Suprapubic skin (tissue), 4 donors: ENCODE measurements around the gene ATP6V1G1. TPM values are rescaled to one million over a fixed set of nuclear protein-coding genes. Genes with fewer than 3 reads are reported as not detected.

ENCODE experiments used
- DNase-seq, 2 donors: peaks; one replicate each; pipeline ENCODE4 v3.0.0-alpha.2; 2019; ENCODE audit warnings: low spot score in 2 of 2
- H3K27ac ChIP-seq: fragments of 200-600 bp; sonication (generic); one replicate; pipeline ENCODE4 v1.5.1; 2019
- H3K27me3 ChIP-seq: fragments of 200-600 bp; sonication (generic); one replicate; pipeline ENCODE4 v1.5.1; 2019
- H3K36me3 ChIP-seq: fragments of 200-600 bp; sonication (generic); one replicate; pipeline ENCODE4 v1.5.1; 2019
- H3K4me1 ChIP-seq: fragments of 200-600 bp; sonication (generic); one replicate; pipeline ENCODE4 v1.5.1; 2019
- H3K4me3 ChIP-seq: fragments of 200-600 bp; sonication (generic); one replicate; pipeline ENCODE4 v1.5.1; 2019; ENCODE audit warnings: mild to moderate bottlenecking
- H3K9me3 ChIP-seq: fragments of 200-600 bp; sonication (generic); one replicate; pipeline ENCODE4 v1.5.1; 2019
- CTCF ChIP-seq, 2 donors: fragments of 200-600 bp in 1 of 2; fragments of 450-650 bp in 1 of 2; sonication (generic) in 1 of 2; IDR thresholded peaks; one replicate each; pipeline ENCODE4 v1.5.1; 2016 to 2019; ENCODE audit warnings: antibody characterized with exemption in 2 of 2, mild to moderate bottlenecking in 1 of 2, moderate library complexity in 1 of 2
- EP300 ChIP-seq: sonication (generic); formaldehyde crosslinking; IDR thresholded peaks from one replicate; pipeline ENCODE4 v1.6.1; 2017; ENCODE audit warnings: antibody characterized with exemption
- POLR2A ChIP-seq, 2 donors: fragments of 450-650 bp; IDR thresholded peaks; one replicate each; pipeline ENCODE4 v1.6.1; 2017; ENCODE audit warnings: antibody characterized with exemption in 2 of 2, mild to moderate bottlenecking in 2 of 2, moderate library complexity in 2 of 2
- POLR2AphosphoS5 ChIP-seq, 3 donors: sonication (generic); formaldehyde crosslinking; IDR thresholded peaks; one replicate each; pipeline ENCODE4 v1.6.1; 2017; ENCODE audit warnings: antibody characterized with exemption in 3 of 3
- WGBS: methylation state at CpG from one replicate; pipeline ENCODE4 v1.1.5; 2018; 5-methylcytosine and 5-hydroxymethylcytosine counted together
- total RNA-seq, 4 donors: library from RNA; depleted of rRNA; stranded (reverse); fragments of >200 nt; gene quantifications; one replicate each; pipeline ENCODE4 v1.1.0, GENCODE V29; 2016

The ATP6V1G1 gene
- total RNA-seq, 4 donors from 2014 or later, result 181 to 234 (median 209) TPM

GRCh38 chr9:114549697-114550330, 37.8 kb upstream of the ATP6V1G1 start:
- no peak overlapping the region for H3K27ac ChIP-seq
- no peak overlapping the region for H3K4me3 ChIP-seq
- peaks cover 3% of the 10 kb centered on the region for H3K27me3 ChIP-seq
- peaks cover 6% of the 10 kb centered on the region for H3K4me1 ChIP-seq
- H3K36me3 ChIP-seq, result no peaks in the 10 kb centered on the region
- TF ChIP-seq POLR2A (IDR thresholded peaks at IDR 0.05), result no peak
- TF ChIP-seq EP300, result no peak
- no peak for TF ChIP-seq POLR2AphosphoS5 (IDR thresholded peaks at IDR 0.05)
- no peak for TF ChIP-seq CTCF (IDR thresholded peaks at IDR 0.05)
- DNase-seq, result no peak
- 66% methylated on average over 9 of the region's 9 CpGs for WGBS
- H3K9me3 ChIP-seq, result no peaks in the 10 kb centered on the region

- Histone ChIP-seq H3K4me1 (peaks cover 6% of the 10 kb centered on the region), H3K27ac (peak overlapping the region; percentile 10), H3K36me3 (no peaks in the 10 kb centered on the region), H3K4me3 (no peak overlapping the region), H3K27me3 (no peaks in the 10 kb centered on the region), H3K9me3 (no peaks in the 10 kb centered on the region)
- no peak for TF ChIP-seq POLR2A (IDR thresholded peaks at IDR 0.05)
- no peak for TF ChIP-seq POLR2AphosphoS5 (IDR thresholded peaks at IDR 0.05)
- TF ChIP-seq CTCF (IDR thresholded peaks at IDR 0.05), result no peak
- no peak for TF ChIP-seq EP300
- WGBS, result 58% methylated on average over 5 of the region's 6 CpGs
- no peak for DNase-seq
Measured at GRCh38 chr9:114551750-114552685, 35.6 kb upstream of the ATP6V1G1 start.

GRCh38 chr9:114552706-114553105, 34.9 kb upstream of the ATP6V1G1 start:
- TF ChIP-seq POLR2AphosphoS5 (IDR thresholded peaks at IDR 0.05) (no peak), POLR2A (IDR thresholded peaks at IDR 0.05) (no peak)
- no peaks in the 10 kb centered on the region for H3K27me3 ChIP-seq
- WGBS, result 87% methylated on average over 5 of the region's 5 CpGs
- H3K9me3 ChIP-seq, result no peaks in the 10 kb centered on the region
- peaks cover 6% of the 10 kb centered on the region for H3K4me1 ChIP-seq
- H3K4me3 ChIP-seq, result no peak overlapping the region
- H3K27ac ChIP-seq, result peak overlapping the region; percentile 10
- no peaks in the 10 kb centered on the region for H3K36me3 ChIP-seq
- DNase-seq, result no peak

- Histone ChIP-seq H3K36me3 (no peaks in the 10 kb centered on the region), H3K4me3 (no peak overlapping the region), H3K9me3 (no peaks in the 10 kb centered on the region), H3K4me1 (peaks cover 6% of the 10 kb centered on the region), H3K27me3 (no peaks in the 10 kb centered on the region), H3K27ac (no peak overlapping the region)
- WGBS, result 88% methylated on average over 3 of the region's 3 CpGs
- no peak for DNase-seq
- TF ChIP-seq EP300 (no peak), POLR2A (IDR thresholded peaks at IDR 0.05) (no peak), CTCF (IDR thresholded peaks at IDR 0.05) (no peak), POLR2AphosphoS5 (IDR thresholded peaks at IDR 0.05) (no peak)
Measured at GRCh38 chr9:114553202-114553601, 34.4 kb upstream of the ATP6V1G1 start.

GRCh38 chr9:114555696-114556095, 31.9 kb upstream of the ATP6V1G1 start:
- 93% methylated on average over 1 of the region's 1 CpG for WGBS
- TF ChIP-seq POLR2AphosphoS5 (IDR thresholded peaks at IDR 0.05), result no peak
- TF ChIP-seq CTCF (IDR thresholded peaks at IDR 0.05), result no peak
- TF ChIP-seq POLR2A (IDR thresholded peaks at IDR 0.05), result no peak
- no peak for TF ChIP-seq EP300
- peaks cover 6% of the 10 kb centered on the region for H3K4me1 ChIP-seq
- DNase-seq, result no peak
- no peaks in the 10 kb centered on the region for H3K27me3 ChIP-seq
- no peak overlapping the region for H3K27ac ChIP-seq
- H3K36me3 ChIP-seq, result no peaks in the 10 kb centered on the region
- H3K9me3 ChIP-seq, result no peaks in the 10 kb centered on the region
- H3K4me3 ChIP-seq, result no peak overlapping the region
